OCI-M1 (cell line): ENCODE results near the gene ARPP21.
A peak's percentile ranks its signal among the peaks of the same experiment; 100 is the strongest.
"Not testable (repeated sequence)": the region's sequence is repeated elsewhere in the genome, so short reads cannot be mapped to it uniquely, and the experiment has no call there.

Experiments
- DNase-seq: peaks from one replicate; lab custom pipeline; 2025; lab: John Stamatoyannopoulos, UW

ARPP21 gene

DNA sequence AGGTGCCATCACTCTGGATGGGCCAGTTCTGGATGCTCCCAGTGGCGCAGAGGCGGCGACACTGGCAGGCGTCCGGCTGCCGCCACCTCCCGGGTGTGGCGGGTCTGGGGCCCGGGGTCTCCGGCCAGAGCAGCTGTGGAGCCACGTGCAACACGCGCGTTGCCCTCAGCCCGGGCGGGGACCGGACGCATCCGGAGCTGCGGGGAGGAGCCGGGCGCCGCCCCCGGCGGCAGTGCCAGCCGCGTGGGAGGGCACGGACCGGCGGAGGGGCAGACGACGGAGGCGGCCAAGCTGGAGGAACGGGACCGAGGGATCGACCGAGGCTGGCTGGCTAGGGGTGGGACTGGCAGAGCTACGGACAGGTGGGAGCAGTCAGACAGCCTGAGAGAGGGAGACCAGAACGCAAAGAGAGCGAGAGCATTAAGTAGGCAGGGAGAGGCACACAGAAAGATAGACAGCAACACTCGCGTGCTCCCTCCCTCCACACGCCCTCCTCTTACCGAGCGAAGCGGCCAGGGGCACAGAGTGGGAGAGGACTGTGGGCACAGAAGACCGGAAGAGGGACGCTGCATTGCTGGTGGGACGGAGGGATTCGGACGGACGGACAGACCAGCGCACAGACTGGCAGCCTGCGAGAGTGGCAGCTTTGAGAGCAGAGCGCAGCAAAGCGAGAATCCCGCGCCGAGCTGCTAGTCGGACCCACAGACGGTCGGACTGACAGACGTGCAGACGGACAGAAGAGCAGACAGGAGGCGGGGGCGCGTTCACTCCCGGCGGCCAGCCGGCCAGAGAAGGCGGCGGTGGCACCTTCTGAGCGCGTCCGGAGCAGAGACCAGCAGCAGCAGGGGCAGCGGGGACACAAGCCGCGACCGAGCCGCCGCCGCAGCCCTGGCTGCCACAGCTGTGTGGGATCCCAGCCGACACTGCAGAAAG, at the start of gene ARPP21:
TSS of gene ARPP21 (plus strand) at position 272 of the 933 bp plus-strand sequence. CDS start 42,227 bp downstream, outside the sequence.
- peak; percentile 68 for DNase-seq

DNA sequence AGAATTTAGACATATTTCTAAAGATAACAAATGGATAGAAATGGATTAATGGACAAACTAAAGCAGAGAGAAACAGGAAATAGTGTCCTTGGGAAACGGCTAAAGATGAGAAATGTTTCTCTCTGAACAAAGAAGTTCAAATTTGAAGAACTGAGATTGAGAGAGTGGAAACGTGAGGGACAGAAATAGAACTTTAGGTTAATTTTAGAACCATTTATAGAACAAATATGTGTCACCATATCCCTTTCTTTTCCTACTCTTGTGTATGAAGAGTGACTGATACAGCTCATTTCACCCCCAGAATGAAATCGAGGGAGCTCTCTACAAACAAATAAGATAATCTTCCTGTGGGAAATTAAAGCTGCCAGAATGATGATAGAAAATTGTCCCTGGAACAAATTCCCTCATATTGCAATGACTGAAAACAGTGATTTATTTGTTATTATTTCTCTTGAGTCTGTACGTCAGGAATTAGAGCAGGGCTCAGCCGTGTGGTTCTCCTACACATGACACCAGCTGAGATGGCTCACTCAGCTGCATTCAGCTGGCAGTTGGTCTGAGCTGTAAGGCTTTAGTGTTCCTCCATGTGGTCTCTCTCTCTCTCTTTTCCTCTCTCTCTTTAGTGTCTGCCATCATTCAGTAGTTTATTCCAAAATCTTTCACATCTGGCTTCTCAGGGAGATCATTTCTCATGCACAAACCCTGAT, 46.6 kb upstream of the ARPP21 start:
- no peak for DNase-seq

DNA sequence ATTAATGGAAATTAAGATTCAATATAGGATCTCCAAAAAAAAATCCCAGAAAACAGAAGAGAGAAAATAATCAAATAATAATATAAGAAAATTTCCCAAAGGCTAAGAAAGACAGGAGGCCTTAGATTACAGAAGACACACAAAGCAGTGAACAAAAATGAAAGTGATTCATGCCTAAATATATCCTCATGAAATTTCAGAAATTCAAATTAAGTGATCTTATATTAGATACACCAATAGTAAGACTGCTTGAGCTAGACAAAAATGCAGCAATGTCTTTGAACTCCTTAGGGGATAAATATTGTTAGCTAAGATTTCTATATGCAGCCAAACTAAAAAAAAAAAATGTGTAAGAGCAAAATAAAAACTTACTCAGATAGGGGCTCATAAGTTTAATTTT, 44.6 kb upstream of the ARPP21 start:
- DNase-seq = no peak

DNA sequence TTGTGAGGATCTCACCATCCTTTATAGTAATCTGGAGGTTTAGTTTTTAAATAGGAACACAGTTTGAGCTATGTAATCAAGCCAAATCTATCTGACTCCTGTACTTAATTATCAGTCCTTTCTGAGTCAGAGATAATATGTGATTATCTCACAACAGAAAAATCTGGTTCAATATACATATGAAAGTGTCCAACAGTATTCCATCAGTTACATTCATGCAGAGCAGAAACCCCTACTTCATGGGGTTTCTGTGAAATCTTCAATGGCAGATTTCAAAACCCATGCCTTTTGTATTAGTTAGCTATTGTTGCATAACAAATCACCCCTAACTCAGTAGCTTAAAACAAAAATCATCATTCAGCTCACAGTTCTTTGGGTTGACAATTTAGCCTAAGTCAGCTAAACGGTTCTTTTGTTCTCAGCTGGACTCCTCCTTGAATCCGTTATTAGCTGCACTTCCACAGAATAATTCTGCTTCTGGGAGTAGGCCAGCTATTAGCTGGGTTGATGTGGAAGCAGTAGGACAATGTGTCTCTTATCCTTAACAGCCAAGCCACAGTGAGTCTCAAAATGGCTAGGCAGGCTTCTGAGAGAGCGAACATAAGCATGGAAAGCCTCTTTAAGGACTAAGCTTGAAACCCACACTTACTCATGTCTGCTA, 42.9 kb upstream of the ARPP21 start:
- DNase-seq = no peak

DNA sequence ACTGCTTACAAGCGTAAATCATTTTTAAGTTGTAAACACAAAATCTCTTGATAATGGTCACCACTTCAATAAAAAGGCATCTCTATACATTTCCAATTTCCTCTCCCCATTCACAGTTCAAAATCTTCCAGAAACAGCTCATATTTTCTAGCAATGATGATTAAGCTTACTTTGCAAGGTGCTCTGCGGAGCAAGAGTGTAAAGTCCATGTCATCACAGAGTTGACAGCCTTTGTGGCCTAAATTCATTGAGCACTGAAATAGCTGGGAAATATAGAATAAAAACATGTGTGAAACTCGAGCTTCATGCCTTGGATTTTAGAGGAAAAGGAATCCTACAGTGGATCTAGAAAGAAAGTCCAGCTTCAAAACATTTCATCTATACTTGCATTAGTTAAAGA, 41.8 kb upstream of the ARPP21 start:
- DNase-seq = no peak

DNA sequence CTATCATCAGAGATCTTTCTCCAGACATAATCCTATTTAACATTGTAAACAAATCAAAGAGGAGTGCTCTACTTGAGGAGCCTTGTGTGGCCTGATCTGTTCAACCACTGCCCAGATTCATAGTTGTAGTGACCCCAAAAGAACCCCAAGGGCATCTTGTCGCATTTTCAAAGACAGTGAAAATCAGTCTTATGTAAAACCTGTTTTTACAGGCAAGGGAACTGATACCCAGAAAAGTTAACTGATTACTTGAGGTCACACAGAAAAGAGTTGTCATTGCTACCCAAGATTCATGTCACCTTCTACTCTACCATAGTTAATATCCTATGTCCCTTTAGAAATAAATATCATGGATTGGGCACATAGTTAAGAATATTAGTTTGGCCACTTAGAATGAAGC, 40.5 kb upstream of the ARPP21 start:
- no peak for DNase-seq

DNA sequence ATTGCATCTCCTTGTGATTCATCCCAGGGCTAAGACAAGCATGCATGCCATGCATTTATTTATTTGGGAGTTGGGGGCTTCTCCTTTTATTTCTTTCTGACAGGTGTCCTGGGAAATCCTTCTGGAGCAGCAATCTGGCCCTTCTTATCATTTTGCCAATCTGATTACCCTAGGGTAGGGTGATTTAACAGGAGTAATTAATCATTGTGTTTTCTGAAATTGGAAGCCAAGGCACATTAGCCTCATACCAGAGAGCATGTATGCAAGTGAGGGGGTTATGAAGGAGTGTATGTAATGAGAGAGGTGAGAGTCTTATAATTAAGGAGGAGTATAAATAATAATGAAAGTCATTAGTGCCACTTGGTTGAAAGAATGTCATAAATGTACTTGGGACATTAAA, 37.4 kb upstream of the ARPP21 start:
- no peak for DNase-seq

DNA sequence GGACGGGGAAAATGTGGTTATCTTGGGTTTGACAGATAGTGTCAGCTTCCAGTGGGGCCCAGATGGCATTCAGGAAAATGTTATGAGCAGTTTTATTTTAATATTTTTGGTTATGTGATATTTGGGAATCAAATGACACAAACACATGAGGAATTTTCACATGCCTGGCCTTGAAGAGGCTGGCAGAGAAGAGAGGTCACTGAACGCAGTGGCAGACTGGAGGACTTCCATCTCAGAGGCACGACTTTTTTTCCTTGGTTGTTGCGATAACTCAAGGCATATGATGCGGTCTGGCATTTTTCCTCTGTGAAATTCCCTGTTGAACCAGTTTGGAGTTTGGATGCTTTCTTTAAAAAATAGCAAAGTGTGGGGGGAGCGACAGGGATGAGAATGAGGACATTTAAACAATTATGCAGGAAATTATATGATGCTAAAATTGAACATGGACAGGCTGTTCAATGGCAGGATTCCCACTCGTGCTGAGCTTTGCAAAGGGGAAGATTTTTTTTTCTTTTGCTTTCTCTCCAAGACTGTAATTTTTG, 36.9 kb upstream of the ARPP21 start:
- DNase-seq = no peak

DNA sequence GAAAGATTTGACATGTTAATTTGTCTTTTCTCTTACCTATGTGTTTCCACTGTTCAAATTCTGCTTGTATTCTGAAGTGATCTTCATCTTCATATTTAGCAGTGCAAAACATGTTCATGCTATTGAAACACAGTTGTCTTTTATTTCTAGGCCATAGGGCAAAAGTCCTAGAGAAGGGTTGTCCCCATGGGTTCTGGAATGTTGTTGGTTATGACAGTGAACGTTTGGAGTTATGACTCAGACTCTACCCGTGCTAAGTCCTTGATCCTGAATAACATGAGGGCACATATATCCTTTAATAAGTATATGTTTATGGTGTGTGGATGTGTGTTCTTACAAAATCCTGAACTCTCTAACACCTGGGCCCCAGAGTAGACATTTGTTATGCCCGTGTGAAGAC, 23.0 kb upstream of the ARPP21 start:
- no peak for DNase-seq

DNA sequence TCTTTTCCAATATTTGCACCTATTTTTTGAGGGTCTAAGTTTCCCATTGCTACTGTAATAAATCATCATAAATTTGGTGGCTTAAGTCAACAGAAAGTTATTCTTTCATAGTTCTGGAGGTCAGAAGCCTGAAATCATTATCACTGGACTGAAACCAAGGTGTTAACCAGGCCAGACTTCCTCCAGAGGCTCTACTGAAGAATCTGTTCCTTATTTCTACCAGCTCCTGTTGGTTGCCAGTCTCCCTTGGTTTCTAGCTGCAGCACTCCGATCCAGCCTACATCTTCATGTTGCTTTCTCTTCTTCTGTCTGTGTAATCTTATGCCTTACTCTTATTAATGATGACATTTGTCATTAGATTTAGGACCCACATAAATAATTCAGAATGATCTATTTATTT, 22.0 kb upstream of the ARPP21 start:
- DNase-seq = no peak

DNA sequence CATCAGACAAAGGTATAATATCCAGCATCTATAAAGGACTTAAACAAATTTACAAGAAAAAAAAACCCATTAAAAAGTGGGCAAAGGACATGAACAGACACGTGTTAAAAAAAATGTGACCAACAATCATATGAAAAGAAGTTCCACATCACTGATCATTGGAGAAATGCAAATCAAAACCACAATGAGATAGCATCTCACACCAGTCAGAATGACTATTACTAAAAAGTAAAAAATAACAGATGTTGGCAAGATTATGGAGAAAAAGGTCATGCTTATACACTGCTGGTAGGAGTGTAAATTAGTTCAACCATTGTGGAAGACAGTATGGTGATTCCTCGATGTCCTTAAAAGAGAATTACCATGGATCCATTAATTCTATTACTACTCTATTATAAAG, 19.1 kb upstream of the ARPP21 start:
- DNase-seq = not testable (repeated sequence)

DNA sequence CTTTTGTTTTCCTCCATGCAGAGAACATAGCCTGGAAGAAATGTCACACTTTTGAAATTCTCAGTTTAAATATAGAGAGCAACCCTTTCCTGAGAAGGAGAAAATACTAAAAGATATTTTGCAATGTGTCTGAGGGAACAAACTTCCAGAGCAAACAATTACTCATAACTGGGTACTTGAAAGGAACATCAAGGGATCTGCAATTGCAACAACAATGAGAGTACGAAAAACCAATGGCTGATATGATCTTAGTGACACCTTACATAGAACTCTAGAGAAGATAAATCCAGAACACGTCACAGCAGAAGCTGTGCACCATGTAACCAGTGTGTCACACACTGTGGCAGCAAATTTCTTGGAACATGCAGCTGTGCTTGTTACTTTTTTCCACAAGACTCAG, 14.6 kb upstream of the ARPP21 start:
- no peak for DNase-seq

DNA sequence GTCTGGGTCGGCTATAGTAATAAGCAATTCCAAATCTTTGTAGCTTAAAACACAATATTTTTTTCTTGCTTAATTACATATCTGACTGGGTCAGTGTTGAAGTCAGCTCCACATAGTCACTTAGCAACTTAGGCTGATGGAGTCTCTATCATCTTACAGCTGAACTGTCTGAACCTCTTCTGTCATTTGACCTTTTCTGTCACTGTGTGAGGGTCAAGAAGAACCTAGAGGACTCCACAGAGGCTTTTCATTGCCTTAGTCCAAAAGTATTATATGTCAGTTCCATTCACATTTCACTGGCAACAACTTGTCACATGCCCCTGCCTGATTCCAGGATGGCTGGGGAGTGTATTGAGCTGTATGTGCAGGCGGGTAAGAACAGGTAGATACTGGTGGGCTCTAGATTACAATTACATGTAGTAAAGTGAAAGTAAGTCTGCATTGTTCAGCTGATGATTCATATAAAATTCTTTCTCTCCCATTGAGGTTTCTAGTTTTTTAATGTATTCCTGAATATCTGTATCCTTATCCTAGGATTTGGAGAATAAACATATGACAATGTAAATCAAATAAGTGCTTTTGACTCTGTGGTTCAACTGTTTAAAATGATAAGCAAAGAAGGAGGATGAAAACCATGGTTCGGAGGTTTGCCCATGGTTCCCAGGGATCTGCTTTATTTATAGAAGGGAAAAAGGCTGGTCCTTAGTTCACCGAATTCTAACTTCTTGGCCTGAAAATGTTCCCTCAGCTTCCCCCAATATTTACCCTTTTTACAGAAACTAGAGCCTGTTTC, 5.8 kb upstream of the ARPP21 start:
- peak; percentile 29 for DNase-seq

DNA sequence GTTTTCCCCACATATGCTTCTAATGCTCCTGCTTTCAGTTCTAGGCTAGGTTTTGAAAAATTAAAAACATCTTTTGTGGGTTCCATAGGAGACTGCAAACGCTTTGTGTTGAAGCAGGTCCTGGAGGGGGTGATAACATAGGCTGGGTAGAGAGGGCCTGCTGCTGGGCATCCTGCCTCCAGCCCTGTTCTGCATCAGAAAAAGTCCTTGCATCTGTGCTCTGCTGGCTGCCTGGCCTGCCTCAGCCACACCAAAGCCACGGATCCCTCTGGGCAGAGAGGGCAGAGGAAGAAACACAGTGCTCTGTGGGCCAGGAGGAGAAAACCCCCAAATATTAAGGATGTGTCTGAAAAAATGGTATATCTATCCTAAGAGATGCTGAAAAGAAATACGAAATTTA, 3.9 kb upstream of the ARPP21 start:
- DNase-seq = no peak

DNA sequence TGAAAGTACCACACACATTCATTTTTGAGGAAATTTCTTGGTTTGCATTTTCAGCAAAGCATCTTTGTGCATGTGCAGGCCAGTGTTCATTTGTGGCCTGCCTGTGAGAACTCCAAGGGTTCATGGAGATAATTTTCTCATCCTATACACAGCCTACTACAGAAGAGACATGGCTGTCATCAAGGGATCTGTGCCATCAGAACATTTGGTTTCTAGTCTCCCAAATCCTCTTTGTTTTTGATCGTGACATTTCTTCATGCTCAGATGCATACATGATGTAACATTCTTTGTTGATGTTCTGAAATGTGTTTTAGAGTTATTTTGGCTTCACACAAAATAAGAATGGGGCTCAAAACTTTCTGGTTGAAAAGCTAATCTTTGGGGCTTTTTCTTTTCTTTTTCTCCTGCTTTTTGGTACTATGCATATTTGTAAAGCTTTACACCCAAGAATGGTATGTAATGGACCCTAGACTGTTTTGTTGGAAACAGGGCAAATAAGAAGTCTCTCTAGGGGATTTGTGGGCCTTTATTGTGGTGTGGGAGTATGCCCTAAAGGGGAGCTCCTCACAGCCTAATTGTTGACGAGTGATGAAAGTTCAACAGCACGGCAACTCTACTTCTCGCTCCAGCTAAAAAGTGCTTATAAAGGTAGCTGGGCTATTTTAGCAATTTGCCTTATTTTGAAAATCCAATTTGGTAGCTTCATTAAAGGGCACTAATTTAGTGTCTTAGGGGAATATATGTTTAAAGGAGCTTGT, 3.2 kb upstream of the ARPP21 start:
- DNase-seq = no peak

DNA sequence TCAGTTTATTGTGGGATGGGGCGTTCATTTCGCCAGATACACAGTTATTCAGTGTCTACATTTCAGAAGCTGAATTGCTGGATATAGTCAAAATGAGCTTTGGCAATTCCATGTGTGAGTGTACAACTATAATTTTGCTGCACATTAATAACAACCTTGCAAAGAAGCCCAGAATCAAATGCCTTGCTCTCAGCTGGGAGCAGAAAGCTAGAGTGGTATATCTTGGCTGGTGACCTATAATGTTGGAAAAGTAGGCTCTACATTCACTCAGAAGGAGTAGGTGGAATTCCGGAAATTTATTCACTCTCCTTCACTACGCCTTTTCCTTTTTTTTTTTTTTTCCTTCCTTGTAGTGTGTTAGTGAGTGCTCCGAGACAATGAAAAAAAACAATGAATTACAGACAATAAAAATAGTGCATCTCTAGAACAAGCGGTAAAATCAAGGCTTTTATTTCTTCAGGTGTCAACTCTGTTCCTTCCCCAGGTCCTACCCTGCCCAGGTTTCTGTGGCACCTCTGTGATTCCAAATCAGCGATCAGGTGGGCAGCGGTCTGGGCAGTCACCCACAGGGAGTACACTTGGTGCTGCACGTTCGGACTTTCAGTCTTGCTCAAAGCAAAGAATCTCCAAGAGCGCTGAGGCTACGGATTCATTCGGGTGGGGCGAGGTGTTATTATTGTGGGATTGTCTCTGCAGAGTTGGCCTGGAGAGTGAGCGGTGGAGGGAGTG, 910 bp upstream of the ARPP21 start:
- no peak for DNase-seq

DNA sequence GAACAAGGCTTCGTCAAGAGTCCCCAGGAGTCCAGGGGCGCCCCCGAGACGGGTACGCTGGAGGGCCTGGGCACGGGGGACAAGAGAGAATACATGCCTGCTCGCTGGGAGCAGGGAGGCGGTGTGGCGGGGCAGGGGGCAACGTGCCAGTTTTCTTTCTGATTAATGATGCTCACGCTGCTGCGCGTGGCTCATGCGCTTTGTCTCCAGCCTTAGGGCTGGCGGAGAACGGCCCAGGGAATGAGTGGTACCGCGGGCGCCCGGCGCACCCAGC, 408 bp upstream of the ARPP21 start:
- DNase-seq = no peak

DNA sequence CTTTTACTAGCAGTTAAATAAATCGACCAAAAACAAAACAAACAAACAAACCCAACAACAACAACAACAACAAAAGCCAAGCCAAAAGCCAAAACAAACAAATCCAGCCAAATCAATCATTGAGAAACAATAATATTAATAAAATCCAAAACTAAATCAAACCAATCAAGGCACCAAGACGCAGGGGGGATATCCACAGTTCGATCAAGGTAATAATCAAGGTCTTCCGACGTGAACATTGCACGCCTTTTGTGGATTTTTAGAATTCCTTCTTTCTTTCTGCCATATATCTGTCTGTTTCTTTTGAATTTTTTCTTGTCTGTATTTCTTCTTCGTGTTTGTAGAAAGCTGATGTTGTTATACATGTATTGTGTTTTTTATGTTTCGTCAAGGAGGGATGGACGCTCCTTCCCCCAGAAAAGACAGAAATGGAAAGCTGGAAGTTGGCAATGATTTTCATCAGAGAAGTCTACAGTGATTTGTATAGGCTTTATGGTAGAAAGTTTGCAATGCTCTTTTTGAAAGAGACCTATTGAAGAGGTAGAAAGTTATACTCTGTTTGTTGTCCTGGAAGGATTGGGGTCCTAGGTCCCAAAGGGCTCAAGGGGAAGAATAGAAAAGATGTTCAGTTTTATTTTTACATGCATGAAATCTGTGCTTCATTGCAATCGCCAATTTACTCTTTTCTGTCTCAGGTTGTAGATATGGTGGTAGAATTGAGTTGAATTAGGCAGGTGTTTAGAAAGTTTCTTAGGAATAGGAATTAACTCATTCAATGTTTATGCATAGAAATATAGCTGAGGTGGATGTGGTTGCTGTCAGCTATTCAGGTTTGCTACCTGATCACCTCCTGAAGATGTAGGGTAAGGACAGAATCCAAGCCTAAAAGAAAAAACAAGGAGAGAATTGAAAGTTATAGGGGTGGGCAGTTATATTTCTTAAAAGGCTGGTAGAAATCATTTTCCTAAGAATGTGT, 1.2 kb downstream of the ARPP21 start:
- peak; percentile 7 for DNase-seq

DNA sequence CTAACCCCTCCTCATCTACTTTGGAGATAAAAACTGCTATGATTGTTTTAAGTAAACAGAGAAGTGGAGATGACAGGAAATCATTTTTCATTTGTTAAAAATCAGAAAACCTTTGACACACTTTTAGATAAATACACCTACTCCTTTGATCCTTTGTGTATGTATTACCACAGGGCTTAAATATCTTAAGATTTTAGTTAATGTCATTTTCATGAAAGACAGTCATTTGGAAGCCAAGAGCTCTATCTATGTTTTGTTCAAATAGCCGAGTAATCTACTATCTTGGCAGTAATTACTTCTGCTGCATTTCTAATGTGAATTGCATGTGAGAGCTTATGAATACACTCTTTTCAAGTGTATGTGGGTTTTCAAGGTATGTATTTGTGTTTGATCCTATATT, 2.0 kb downstream of the ARPP21 start:
- DNase-seq = no peak
